Measurements from ENCODE around the gene GDI2.

DNA sequence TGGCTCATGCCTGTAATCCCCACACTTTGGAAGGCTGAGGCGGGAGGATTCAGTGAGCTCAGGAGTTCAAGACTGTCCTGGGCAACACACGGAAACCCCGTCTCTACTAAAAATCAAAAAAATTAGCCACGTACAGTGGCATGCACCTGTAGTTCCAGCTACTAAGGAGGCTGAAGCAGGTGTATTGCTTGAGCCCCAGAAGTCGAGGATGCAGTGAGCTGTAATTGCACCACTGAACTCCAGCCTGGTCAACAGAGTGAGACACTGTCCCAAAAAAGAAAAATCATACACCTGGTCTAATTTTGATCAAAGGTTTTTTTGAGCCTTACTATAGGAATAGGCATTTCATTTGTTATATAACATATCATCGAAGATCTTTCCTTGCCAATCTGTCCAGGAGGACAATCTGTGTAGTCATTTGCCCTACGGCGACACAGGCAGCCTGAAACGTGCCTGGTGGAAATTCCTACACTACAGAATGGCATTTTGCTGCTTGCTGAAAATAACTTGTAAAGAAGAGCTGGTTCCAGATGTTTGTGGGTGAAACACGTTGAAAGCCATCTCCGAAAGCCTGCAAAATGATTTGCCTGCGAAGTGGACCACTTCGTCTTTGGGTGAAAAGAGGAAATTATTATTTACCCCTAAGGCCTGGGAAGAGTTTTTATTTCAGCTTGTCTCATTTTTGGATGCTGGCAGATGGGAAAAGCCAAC is 31.3 kb upstream of the GDI2 start:
- TF ChIP-seq, protein P1, sequence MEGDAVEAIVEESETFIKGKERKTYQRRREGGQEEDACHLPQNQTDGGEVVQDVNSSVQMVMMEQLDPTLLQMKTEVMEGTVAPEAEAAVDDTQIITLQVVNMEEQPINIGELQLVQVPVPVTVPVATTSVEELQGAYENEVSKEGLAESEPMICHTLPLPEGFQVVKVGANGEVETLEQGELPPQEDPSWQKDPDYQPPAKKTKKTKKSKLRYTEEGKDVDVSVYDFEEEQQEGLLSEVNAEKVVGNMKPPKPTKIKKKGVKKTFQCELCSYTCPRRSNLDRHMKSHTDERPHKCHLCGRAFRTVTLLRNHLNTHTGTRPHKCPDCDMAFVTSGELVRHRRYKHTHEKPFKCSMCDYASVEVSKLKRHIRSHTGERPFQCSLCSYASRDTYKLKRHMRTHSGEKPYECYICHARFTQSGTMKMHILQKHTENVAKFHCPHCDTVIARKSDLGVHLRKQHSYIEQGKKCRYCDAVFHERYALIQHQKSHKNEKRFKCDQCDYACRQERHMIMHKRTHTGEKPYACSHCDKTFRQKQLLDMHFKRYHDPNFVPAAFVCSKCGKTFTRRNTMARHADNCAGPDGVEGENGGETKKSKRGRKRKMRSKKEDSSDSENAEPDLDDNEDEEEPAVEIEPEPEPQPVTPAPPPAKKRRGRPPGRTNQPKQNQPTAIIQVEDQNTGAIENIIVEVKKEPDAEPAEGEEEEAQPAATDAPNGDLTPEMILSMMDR (conservative IDR thresholded peaks at IDR 0.05 in 1 of 2, IDR thresholded peaks at IDR 0.05 in 1 of 2; ENCODE audit: extremely low read depth in 1 of 2, insufficient read depth in 1 of 2, low read depth in 1 of 2, low read length in 2 of 2), result no peak
- no peak for TF ChIP-seq EZH2 (IDR thresholded peaks at IDR 0.05; ENCODE audit: borderline replicate concordance, low read length)

All from mammary epithelial cell (primary cell).